A673 (cell line): Measurements from ENCODE around the gene TIGD2. TPM values are rescaled to one million over a fixed set of nuclear protein-coding genes. Genes with fewer than 3 reads are reported as not detected.
"Not testable (repeated sequence)": the region's sequence is repeated elsewhere in the genome, so short reads cannot be mapped to it uniquely, and the experiment has no call there.

Experiments used
- BruUV-seq: library from RNA; stranded (reverse); fragments of 400-500 nt; replicated peaks from 2 replicates; lab custom pipeline; 2021; lab: Mats Ljungman, UMichigan
- CTCF ChIA-PET: fragments of 300-600 bp; sonication (Branson Sonifier 250); formaldehyde crosslinking; loops from one replicate; lab custom pipeline; 2022; ENCODE audit warnings: antibody characterized with exemption; lab: Charles Lee
- POLR2A ChIA-PET: fragments of 300-600 bp; sonication (Branson Sonifier 250); formaldehyde crosslinking; loops from one replicate; lab custom pipeline; 2022; ENCODE audit warnings: antibody characterized with exemption; ENCODE audit not compliant: low non-redundant PET; lab: Charles Lee
- DNase-seq: peaks from one replicate; pipeline ENCODE4 v3.0.0-alpha.2; 2015; ENCODE audit warnings: low spot score
- H3K27ac ChIP-seq: fragments of 200-600 bp; sonication (generic); 2 replicates; pipeline ENCODE4 v1.5.1; 2016; ENCODE audit warnings: mixed run types, low read depth, mild to moderate bottlenecking, mixed read lengths, antibody characterized with exemption, low read length; ENCODE audit not compliant: poor library complexity, severe bottlenecking
- H3K27me3 ChIP-seq: fragments of 200-600 bp; sonication (generic); replicated peaks from 2 replicates; pipeline ENCODE4 v1.6.1; 2017; ENCODE audit warnings: mixed run types, low read depth, mild to moderate bottlenecking, mixed read lengths, antibody characterized with exemption, low read length; ENCODE audit not compliant: insufficient read depth, poor library complexity
- H3K36me3 ChIP-seq: fragments of 200-600 bp; sonication (generic); 2 replicates; pipeline ENCODE4 v1.6.1; 2016; ENCODE audit warnings: mixed run types, mild to moderate bottlenecking, mixed read lengths, antibody characterized with exemption, low read length; ENCODE audit not compliant: insufficient read depth, poor library complexity, severe bottlenecking
- H3K4me1 ChIP-seq: fragments of 200-600 bp; sonication (generic); 2 replicates; pipeline ENCODE4 v1.6.1; 2017; ENCODE audit warnings: mixed run types, mild to moderate bottlenecking, mixed read lengths, antibody characterized with exemption, low read length; ENCODE audit not compliant: insufficient read depth, poor library complexity, severe bottlenecking
- H3K4me3 ChIP-seq: fragments of 200-600 bp; sonication (generic); 2 replicates; pipeline ENCODE4 v1.5.1; 2016; ENCODE audit warnings: low read depth, mixed run types, mild to moderate bottlenecking, mixed read lengths, low read length; ENCODE audit not compliant: poor library complexity, severe bottlenecking
- H3K9me3 ChIP-seq: fragments of 200-600 bp; sonication (generic); 2 replicates; pipeline ENCODE4 v1.6.1; 2016; ENCODE audit warnings: mixed run types, low read depth, mild to moderate bottlenecking, mixed read lengths, antibody characterized with exemption, low read length; ENCODE audit not compliant: poor library complexity, severe bottlenecking
- CTCF ChIP-seq: fragments of 300-800, 200-600 bp; sonication (generic); conservative IDR thresholded peaks from 2 replicates; pipeline ENCODE4 v1.5.1; 2017; ENCODE audit warnings: low read depth, mild to moderate bottlenecking, antibody characterized with exemption, low read length, moderate library complexity, mixed read lengths
- EZH2 ChIP-seq: fragments of 200-600 bp; sonication (generic); IDR thresholded peaks from 2 replicates; pipeline ENCODE4 v1.6.1; 2017; ENCODE audit warnings: borderline replicate concordance, low read depth, mild to moderate bottlenecking, mixed read lengths, antibody characterized with exemption, low read length; ENCODE audit not compliant: poor library complexity, severe bottlenecking
- intact Hi-C: fragments of 100-400 bp; cut with micrococcal nuclease; formaldehyde crosslinking; loops from one replicate; pipeline ENCODE4 v1.10.0; 2022; ENCODE audit not compliant: unreplicated experiment
- total RNA-seq: library from RNA; stranded (reverse); gene quantifications from 2 replicates; pipeline ENCODE4 v1.2.3, GENCODE V29; 2021

The TIGD2 gene
- total RNA-seq, 1 experiment from 2014 or later = 2.8 TPM

GRCh38 chr4:89140168-89140759 lies 28.9 kb downstream of the TIGD2 start:
- intact Hi-C loops = no loop called here
- TF ChIP-seq EZH2 = no peak
- no peak for TF ChIP-seq CTCF
- no peak overlapping the region for H3K4me3 ChIP-seq
- no TSS peak for BruUV-seq
- ChIA-PET CTCF (no interaction called here), POLR2A (no interaction called here)
- no peak for DNase-seq
- H3K9me3 ChIP-seq = no peaks in the 10 kb centered on the region
- no peaks in the 10 kb centered on the region for H3K4me1 ChIP-seq
- H3K27me3 ChIP-seq = peaks cover 54% of the 10 kb centered on the region
- H3K27ac ChIP-seq = no peak overlapping the region
- H3K36me3 ChIP-seq = no peaks in the 10 kb centered on the region

GRCh38 chr4:89142691-89143669 lies 31.6 kb downstream of the TIGD2 start:
- BruUV-seq = no TSS peak
- DNase-seq = no peak
- no peaks in the 10 kb centered on the region for H3K9me3 ChIP-seq
- H3K27ac ChIP-seq = no peak overlapping the region
- no peak overlapping the region for H3K4me3 ChIP-seq
- no peak for TF ChIP-seq EZH2
- TF ChIP-seq CTCF = no peak
- no peaks in the 10 kb centered on the region for H3K36me3 ChIP-seq
- CTCF ChIA-PET = no interaction called here
- intact Hi-C loops = no loop called here
- peaks cover 73% of the 10 kb centered on the region for H3K27me3 ChIP-seq
- no peaks in the 10 kb centered on the region for H3K4me1 ChIP-seq
- POLR2A ChIA-PET = no interaction called here

- H3K4me1 ChIP-seq, DNase-seq, H3K9me3 ChIP-seq, H3K27ac ChIP-seq, BruUV-seq, H3K4me3 ChIP-seq, POLR2A ChIA-PET, H3K36me3 ChIP-seq, intact Hi-C loops, CTCF ChIA-PET: not testable (repeated sequence)
- peaks cover 71% of the 10 kb centered on the region for H3K27me3 ChIP-seq
These were observed 33.3 kb downstream of the TIGD2 start for GRCh38 chr4:89144652-89145051.
